Chondrocyte (in vitro differentiated cells): ENCODE data around the gene VAC14. TPM values are rescaled to one million over a fixed set of nuclear protein-coding genes. Genes with fewer than 3 reads are reported as not detected.
A peak's percentile ranks its signal among the peaks of the same experiment; 100 is the strongest.

Experiments
- DNase-seq: peaks from one replicate; pipeline ENCODE4 v3.0.0; 2021; ENCODE audit warnings: mixed read lengths, low spot score
- H3K27ac Mint-ChIP-seq: one replicate; pipeline ENCODE4 v1.8.0; 2021; ENCODE audit warnings: mild to moderate bottlenecking, moderate library complexity, mixed read lengths; ENCODE audit not compliant: unreplicated experiment
- H3K27me3 Mint-ChIP-seq: 2 replicates; pipeline ENCODE4 v1.8.0; 2021; ENCODE audit warnings: low read depth, mixed read lengths
- H3K36me3 Mint-ChIP-seq: 2 replicates; pipeline ENCODE4 v1.8.0; 2021; ENCODE audit warnings: low read depth, mixed read lengths
- H3K4me1 Mint-ChIP-seq: 2 replicates; pipeline ENCODE4 v1.8.0; 2021; ENCODE audit warnings: low read depth, mild to moderate bottlenecking, mixed read lengths
- H3K4me3 Mint-ChIP-seq: one replicate; pipeline ENCODE4 v1.8.0; 2021; ENCODE audit warnings: mild to moderate bottlenecking, moderate library complexity, mixed read lengths; ENCODE audit not compliant: unreplicated experiment
- H3K9me3 Mint-ChIP-seq: 2 replicates; pipeline ENCODE4 v1.8.0; 2021; ENCODE audit warnings: low read depth, mixed read lengths
- CTCF ChIP-seq: fragments of 200-600 bp; sonication (generic); IDR thresholded peaks from 2 replicates; pipeline ENCODE4 v1.5.0; 2021; ENCODE audit warnings: antibody characterized with exemption, mild to moderate bottlenecking, moderate library complexity
- total RNA-seq: library from RNA; stranded (reverse); gene quantifications from 3 replicates; pipeline ENCODE4 v1.2.1, GENCODE V29; 2021

Gene VAC14
- total RNA-seq, 1 donor from 2014 or later = 37.9 TPM

- peak; percentile 87 for DNase-seq
- peaks cover 5% of the 10 kb centered on the region for H3K36me3 Mint-ChIP-seq
- no peaks in the 10 kb centered on the region for H3K27me3 Mint-ChIP-seq
- peaks cover 67% of the 10 kb centered on the region for H3K4me1 Mint-ChIP-seq
- no peak overlapping the region for H3K4me3 Mint-ChIP-seq
- TF ChIP-seq CTCF = no peak
- H3K9me3 Mint-ChIP-seq = peaks cover 5% of the 10 kb centered on the region
- peak overlapping the region; percentile 100 for H3K27ac Mint-ChIP-seq
Measured at GRCh38 chr16:70714581-70715054, 86.3 kb downstream of the VAC14 start.

- Mint-ChIP-seq H3K9me3 (no peaks in the 10 kb centered on the region), H3K4me1 (peaks cover 75% of the 10 kb centered on the region), H3K4me3 (no peak overlapping the region), H3K36me3 (no peaks in the 10 kb centered on the region), H3K27ac (peak overlapping the region; percentile 100), H3K27me3 (no peaks in the 10 kb centered on the region)
- no peak for DNase-seq
- no peak for TF ChIP-seq CTCF
Measured at GRCh38 chr16:70713824-70714223, 87.1 kb downstream of the VAC14 start.

- TF ChIP-seq CTCF = no peak
- H3K27ac Mint-ChIP-seq = peak overlapping the region; percentile 71
- H3K27me3 Mint-ChIP-seq = no peaks in the 10 kb centered on the region
- H3K4me1 Mint-ChIP-seq = peaks cover 79% of the 10 kb centered on the region
- no peaks in the 10 kb centered on the region for H3K36me3 Mint-ChIP-seq
- DNase-seq = no peak
- H3K9me3 Mint-ChIP-seq = no peaks in the 10 kb centered on the region
- H3K4me3 Mint-ChIP-seq = no peak overlapping the region
Measured at GRCh38 chr16:70713342-70713741, 87.6 kb downstream of the VAC14 start.

- no peak for DNase-seq
- Mint-ChIP-seq H3K36me3 (no peaks in the 10 kb centered on the region), H3K4me3 (no peak overlapping the region), H3K9me3 (no peaks in the 10 kb centered on the region), H3K4me1 (peaks cover 82% of the 10 kb centered on the region), H3K27ac (peak overlapping the region; percentile 71), H3K27me3 (no peaks in the 10 kb centered on the region)
- no peak for TF ChIP-seq CTCF
Measured at GRCh38 chr16:70712942-70713341, 88.0 kb downstream of the VAC14 start.

GRCh38 chr16:70712359-70712758 is 88.6 kb downstream of the VAC14 start:
- Mint-ChIP-seq H3K9me3 (no peaks in the 10 kb centered on the region), H3K36me3 (no peaks in the 10 kb centered on the region), H3K4me1 (peaks cover 84% of the 10 kb centered on the region), H3K27me3 (no peaks in the 10 kb centered on the region), H3K27ac (no peak overlapping the region), H3K4me3 (no peak overlapping the region)
- no peak for DNase-seq
- TF ChIP-seq CTCF = no peak
